A549 (cell line): ENCODE measurements around the gene ALPI. TPM values are rescaled to one million over a fixed set of nuclear protein-coding genes. Genes with fewer than 3 reads are reported as not detected.

Experiments
- ATAC-seq, 2 experiments: fragments of 200-7000 bp in 1 of 2; fragments of >200 bp in 1 of 2; cut with Nextera tagmentation in 1 of 2; cut with Tn5 transposase in 1 of 2; 3 replicates each; pipeline versions ENCODE4 v1.8.0 to v1.9.1; 2018 to 2020; ENCODE audit warnings: mild to moderate bottlenecking in 1 of 2, moderate library complexity in 1 of 2
- CTCF ChIA-PET: fragments of 300-600 bp; sonication (Branson Sonifier 250); formaldehyde crosslinking; extraction: SDS; loops from one replicate; lab custom pipeline; 2021; ENCODE audit warnings: antibody characterized with exemption, inconsistent platforms; lab: Yijun Ruan, JAX
- POLR2A ChIA-PET: fragments of 350-600 bp; formaldehyde crosslinking; extraction: SDS; loops from one replicate; lab custom pipeline; 2021; ENCODE audit warnings: antibody characterized with exemption, inconsistent platforms; lab: Yijun Ruan, JAX
- DNase-seq, 2 experiments: peaks; one replicate each; pipeline versions ENCODE4 v3.0.0 to v3.0.0-alpha.2; 2011 to 2016; ENCODE audit warnings: low read depth in 1 of 2, low spot score in 1 of 2
- FAIRE-seq: peaks from 2 replicates; lab custom pipeline; 2011; peaks lifted over from hg19 to GRCh38; lab: Jason Lieb, UNC
- H3K27ac ChIP-seq, 2 experiments: fragments of >200 bp; sonication (Bioruptor Twin); formaldehyde crosslinking; 3 replicates each; pipeline ENCODE4 v1.5.1; 2016 to 2017
- H3K4me1 ChIP-seq: fragments of >200 bp; sonication (Bioruptor Twin); formaldehyde crosslinking; 3 replicates; pipeline ENCODE4 v1.6.1; 2016
- H3K4me2 ChIP-seq: fragments of >200 bp; sonication (Bioruptor Twin); formaldehyde crosslinking; 3 replicates; pipeline ENCODE4 v1.6.1; 2016
- H3K4me3 ChIP-seq: fragments of >200 bp; sonication (Bioruptor Twin); formaldehyde crosslinking; 3 replicates; pipeline ENCODE4 v1.5.1; 2016
- H3K9me3 ChIP-seq: fragments of >200 bp; sonication (Bioruptor Twin); formaldehyde crosslinking; 3 replicates; pipeline ENCODE4 v1.6.1; 2016
- BHLHE40 ChIP-seq: IDR thresholded peaks from 2 replicates; pipeline ENCODE4 v1.6.1; 2012; ENCODE audit warnings: low read depth, low read length, inconsistent platforms
- CBX2 ChIP-seq: fragments of 200-600 bp; sonication (generic); IDR thresholded peaks from 2 replicates; pipeline ENCODE4 v1.6.1; 2016; ENCODE audit warnings: low read depth, mild to moderate bottlenecking, borderline replicate concordance
- CBX8 ChIP-seq: fragments of 200-600 bp; sonication (generic); IDR thresholded peaks from 2 replicates; pipeline ENCODE4 v1.6.1; 2016
- EHMT2 ChIP-seq: fragments of 200-600 bp; sonication (generic); IDR thresholded peaks from 2 replicates; pipeline ENCODE4 v1.6.1; 2016; ENCODE audit warnings: antibody characterized with exemption, low read depth, mild to moderate bottlenecking, moderate library complexity
- EP300 ChIP-seq, 2 experiments: fragments of >200 bp; sonication (Bioruptor Twin); formaldehyde crosslinking; IDR thresholded peaks; 2 replicates in 1 of 2; 3 replicates in 1 of 2; pipeline ENCODE4 v1.6.1; 2016 to 2017
- HDAC2 ChIP-seq: fragments of 200-600 bp; sonication (generic); IDR thresholded peaks from 2 replicates; pipeline ENCODE4 v1.6.1; 2016
- HOXA7 ChIP-seq: fragments of 250-450 bp; sonication (Bioruptor Pico); IDR thresholded peaks from 2 replicates; pipeline ENCODE4 v1.5.0; 2020; ENCODE audit warnings: mild to moderate bottlenecking, moderate library complexity
- HOXB5 ChIP-seq: fragments of 250-450 bp; sonication (Bioruptor Pico); IDR thresholded peaks from 2 replicates; pipeline ENCODE4 v1.5.0; 2020; ENCODE audit warnings: mild to moderate bottlenecking, moderate library complexity
- JUN ChIP-seq, 2 experiments: fragments of >200 bp; sonication (Bioruptor Twin); formaldehyde crosslinking; IDR thresholded peaks; 2 replicates in 1 of 2; 3 replicates in 1 of 2; pipeline ENCODE4 v1.6.1; 2016 to 2017
- JUNB ChIP-seq: fragments of >200 bp; sonication (Bioruptor Twin); formaldehyde crosslinking; IDR thresholded peaks from 2 replicates; pipeline ENCODE4 v1.6.1; 2016
- POLR2A ChIP-seq: IDR thresholded peaks from 2 replicates; pipeline ENCODE4 v1.6.1; 2012; ENCODE audit warnings: mild to moderate bottlenecking, low read length
- RAD21 ChIP-seq, 2 experiments: fragments of >200 bp in 1 of 2; sonication (Bioruptor Twin) in 1 of 2; formaldehyde crosslinking in 1 of 2; IDR thresholded peaks in 1 of 2; conservative IDR thresholded peaks in 1 of 2; 2 replicates in 1 of 2; 3 replicates in 1 of 2; pipeline ENCODE4 v1.6.1; 2012 to 2018; ENCODE audit warnings: inconsistent platforms in 1 of 2
- RCOR1 ChIP-seq: fragments of 150-350 bp; IDR thresholded peaks from 2 replicates; pipeline ENCODE4 v1.6.1; 2014; ENCODE audit warnings: antibody characterized with exemption, low read length, low read depth
- RFX5 ChIP-seq: fragments of 450-650 bp; IDR thresholded peaks from 2 replicates; pipeline ENCODE4 v1.7.1; 2014; ENCODE audit warnings: antibody characterized with exemption, mild to moderate bottlenecking, moderate library complexity
- RNF2 ChIP-seq: fragments of 200-600 bp; sonication (generic); IDR thresholded peaks from 2 replicates; pipeline ENCODE4 v1.6.1; 2016; ENCODE audit warnings: low read depth, mild to moderate bottlenecking, antibody characterized with exemption, moderate library complexity, borderline replicate concordance
- SMC3 ChIP-seq: fragments of >200 bp; sonication (Bioruptor Twin); formaldehyde crosslinking; IDR thresholded peaks from 3 replicates; pipeline ENCODE4 v1.6.1; 2018; ENCODE audit warnings: inconsistent platforms
- SREBF2 ChIP-seq: fragments of 450-650 bp; IDR thresholded peaks from 2 replicates; pipeline ENCODE4 v1.6.1; 2014; ENCODE audit warnings: mild to moderate bottlenecking, moderate library complexity
- TP53 ChIP-seq: fragments of 250-450 bp; sonication (Bioruptor Pico); IDR thresholded peaks from 2 replicates; pipeline ENCODE4 v1.5.0; 2021; ENCODE audit warnings: mild to moderate bottlenecking, moderate library complexity
- WGBS: methylation state at CpG from one replicate; pipeline ENCODE4 v1.1.6; 2017; ENCODE audit errors: missing lambda C conversion rate; 5-methylcytosine and 5-hydroxymethylcytosine counted together
- polyA plus RNA-seq, 4 experiments: library from polyadenylated mRNA; depleted of rRNA in 3 of 4; stranded (reverse); fragments of >200 nt; fragmentation: RNase III in 1 of 4; extraction: RNeasy Plus Mini Kit Qiagen cat#74134 plus additional on column Dnase treatment in 1 of 4; gene quantifications; 2 replicates in 3 of 4; 3 replicates in 1 of 4; pipeline ENCODE4 v1.2.3, GENCODE V29; 2011 to 2017
- TF ChIP-seq, protein P1 (sequence below): fragments of >200 bp; sonication (Bioruptor Twin); formaldehyde crosslinking; IDR thresholded peaks from 3 replicates; pipeline ENCODE4 v1.5.1; 2016
- TF ChIP-seq, protein P2 (sequence below): fragments of 250-450 bp; sonication (Bioruptor Pico); IDR thresholded peaks from 2 replicates; pipeline ENCODE4 v1.5.0; 2020; ENCODE audit warnings: low read depth, mild to moderate bottlenecking, moderate library complexity

Gene ALPI
- polyA plus RNA-seq, 2 of the 4 experiments (the other 2 are of a cell fraction): 0.05 TPM; not detected in 1

DNA sequence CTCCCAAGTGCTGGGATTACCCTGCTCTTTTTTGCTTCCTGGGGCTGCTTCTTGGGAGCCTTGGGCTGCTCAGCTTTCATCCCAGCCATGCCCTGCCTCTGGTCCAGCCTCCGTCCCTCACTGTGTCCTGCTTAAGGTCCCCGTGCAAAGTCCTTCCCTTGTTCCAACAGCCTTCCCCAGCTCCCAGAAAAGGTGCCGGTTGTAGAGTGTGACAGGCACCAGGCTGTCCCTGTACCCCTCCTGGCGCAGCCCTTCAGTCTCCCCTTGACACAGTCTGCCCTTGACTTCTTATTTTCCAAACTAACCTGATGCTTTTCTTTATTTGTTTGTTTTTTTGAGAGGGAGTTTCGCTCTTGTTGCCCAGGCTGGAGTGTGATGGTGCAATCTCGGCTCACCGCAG lies 20.1 kb upstream of the ALPI start:
- WGBS: 72% methylated on average over 7 of the region's 7 CpGs
- Histone ChIP-seq H3K27ac (no peak overlapping the region), H3K4me3 (no peak overlapping the region), H3K4me2 (no peak overlapping the region), H3K9me3 (no peaks in the 10 kb centered on the region), H3K4me1 (peaks cover 8% of the 10 kb centered on the region; the same call in 1 of the 3 replicates)
- ChIA-PET POLR2A (no interaction called here), CTCF (interaction anchor here (0.6 to 2.9 kb wide), 12 partner anchors 9 to 536 kb away, joined by 3 to 16 read pairs (median 4); no protein-coding TSS in a partner anchor)
- DNase-seq: no peak
- TF ChIP-seq JUN (IDR thresholded peaks at IDR 0.05): no peak
- no peak for TF ChIP-seq BHLHE40
- TF ChIP-seq RFX5: no peak
- no peak for TF ChIP-seq CBX2
- no peak for TF ChIP-seq JUNB
- no peak for ATAC-seq
- FAIRE-seq: no peak

DNA sequence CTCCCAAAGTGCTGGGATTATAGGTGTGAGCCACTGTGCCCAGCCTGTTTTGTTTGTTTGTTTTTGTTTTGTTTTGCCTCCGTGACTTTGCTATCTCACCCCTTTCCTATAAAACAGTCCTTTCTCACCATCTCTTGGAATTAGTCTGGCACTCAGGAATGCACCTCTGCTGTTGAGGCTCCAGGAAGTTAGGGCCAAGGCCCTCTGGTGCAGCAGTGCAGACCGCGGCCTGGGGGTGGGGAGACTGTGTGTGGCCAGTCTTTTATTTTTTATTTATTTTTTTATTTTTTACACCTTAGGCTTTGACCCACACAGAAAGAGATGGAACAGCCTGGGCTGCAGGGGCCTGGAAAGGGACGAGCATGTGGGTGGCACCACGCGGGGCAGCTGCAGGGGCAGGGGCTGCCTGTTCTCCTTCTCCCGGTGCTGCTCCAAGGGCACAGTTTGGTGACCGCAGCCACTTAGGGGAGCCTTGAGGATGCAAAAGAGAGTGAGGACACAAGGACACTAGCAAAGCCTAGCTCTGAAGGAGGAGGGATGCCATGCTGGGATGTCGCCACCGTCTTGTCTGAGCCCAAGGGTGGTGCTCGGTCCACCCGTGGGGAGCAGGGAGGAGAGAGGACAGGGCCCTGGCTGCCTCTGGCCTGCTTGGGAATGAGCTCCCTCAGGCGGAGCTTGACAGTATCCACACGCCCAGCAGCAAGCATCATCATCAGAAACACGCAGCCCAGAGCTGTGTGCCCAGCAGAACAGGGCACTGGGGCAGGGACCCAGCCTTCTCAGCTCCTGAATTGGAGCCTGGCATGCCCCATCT lies 19.4 kb upstream of the ALPI start:
- Histone ChIP-seq H3K27ac (no peak overlapping the region), H3K9me3 (no peaks in the 10 kb centered on the region), H3K4me2 (no peak overlapping the region), H3K4me1 (peaks cover 8% of the 10 kb centered on the region; the same call in 1 of the 3 replicates), H3K4me3 (no peak overlapping the region)
- DNase-seq: no peak
- FAIRE-seq: no peak
- ChIA-PET POLR2A (no interaction called here), CTCF (interaction anchor here (1.0 to 2.9 kb wide), 8 partner anchors 10 to 536 kb away, joined by 3 to 16 read pairs (median 8); no protein-coding TSS in a partner anchor)
- ATAC-seq: no peak
- 74% methylated on average over 15 of the region's 15 CpGs for WGBS
- no peak for TF ChIP-seq SMC3
- no peak for TF ChIP-seq HOXB5 (CRISPR knock-in tag)
- no peak for TF ChIP-seq TP53 (CRISPR knock-in tag)
- no peak for TF ChIP-seq HOXA7 (CRISPR knock-in tag)
- no peak for TF ChIP-seq CBX8
- TF ChIP-seq RAD21 (conservative IDR thresholded peaks at IDR 0.05 in 1 of 2, IDR thresholded peaks at IDR 0.05 in 1 of 2): no peak
- TF ChIP-seq JUNB: no peak
- TF ChIP-seq, protein P1, sequence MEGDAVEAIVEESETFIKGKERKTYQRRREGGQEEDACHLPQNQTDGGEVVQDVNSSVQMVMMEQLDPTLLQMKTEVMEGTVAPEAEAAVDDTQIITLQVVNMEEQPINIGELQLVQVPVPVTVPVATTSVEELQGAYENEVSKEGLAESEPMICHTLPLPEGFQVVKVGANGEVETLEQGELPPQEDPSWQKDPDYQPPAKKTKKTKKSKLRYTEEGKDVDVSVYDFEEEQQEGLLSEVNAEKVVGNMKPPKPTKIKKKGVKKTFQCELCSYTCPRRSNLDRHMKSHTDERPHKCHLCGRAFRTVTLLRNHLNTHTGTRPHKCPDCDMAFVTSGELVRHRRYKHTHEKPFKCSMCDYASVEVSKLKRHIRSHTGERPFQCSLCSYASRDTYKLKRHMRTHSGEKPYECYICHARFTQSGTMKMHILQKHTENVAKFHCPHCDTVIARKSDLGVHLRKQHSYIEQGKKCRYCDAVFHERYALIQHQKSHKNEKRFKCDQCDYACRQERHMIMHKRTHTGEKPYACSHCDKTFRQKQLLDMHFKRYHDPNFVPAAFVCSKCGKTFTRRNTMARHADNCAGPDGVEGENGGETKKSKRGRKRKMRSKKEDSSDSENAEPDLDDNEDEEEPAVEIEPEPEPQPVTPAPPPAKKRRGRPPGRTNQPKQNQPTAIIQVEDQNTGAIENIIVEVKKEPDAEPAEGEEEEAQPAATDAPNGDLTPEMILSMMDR: no peak

DNA sequence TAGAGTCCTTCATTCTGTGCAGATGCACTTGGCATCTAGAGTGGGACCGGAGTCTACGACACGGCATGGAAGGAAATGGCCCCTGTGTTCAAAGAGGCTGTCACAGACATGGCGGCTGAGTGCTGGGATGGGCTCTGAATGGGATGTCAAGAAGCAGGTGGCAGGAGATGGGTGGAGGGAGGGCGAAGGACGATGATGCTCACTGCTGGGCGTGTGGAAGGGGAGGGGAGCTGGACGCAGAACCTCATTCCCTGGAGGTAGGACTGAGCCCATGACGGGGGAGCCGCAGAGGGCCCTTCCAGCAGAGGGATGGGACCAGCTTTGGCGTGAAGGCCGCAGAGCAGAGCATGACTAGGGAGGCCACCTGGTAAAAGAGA lies 18.8 kb upstream of the ALPI start:
- H3K4me3 ChIP-seq: no peak overlapping the region
- no peak overlapping the region for H3K4me2 ChIP-seq
- H3K27ac ChIP-seq: no peak overlapping the region
- H3K4me1 ChIP-seq: peaks cover 8% of the 10 kb centered on the region; the same call in 1 of the 3 replicates
- no peak for ATAC-seq
- no peak for FAIRE-seq
- ChIA-PET POLR2A (no interaction called here), CTCF (interaction anchor here (0.6 to 2.9 kb wide), 13 partner anchors 10 to 537 kb away, joined by 3 to 16 read pairs (median 6); no protein-coding TSS in a partner anchor)
- WGBS: 71% methylated on average over 10 of the region's 12 CpGs
- no peaks in the 10 kb centered on the region for H3K9me3 ChIP-seq
- TF ChIP-seq RNF2: no peak
- TF ChIP-seq CBX8: no peak
- no peak for TF ChIP-seq HDAC2
- no peak for TF ChIP-seq RCOR1
- no peak for TF ChIP-seq EP300 (IDR thresholded peaks at IDR 0.05)
- no peak for TF ChIP-seq EHMT2
- TF ChIP-seq POLR2A: no peak
- TF ChIP-seq, protein P2, sequence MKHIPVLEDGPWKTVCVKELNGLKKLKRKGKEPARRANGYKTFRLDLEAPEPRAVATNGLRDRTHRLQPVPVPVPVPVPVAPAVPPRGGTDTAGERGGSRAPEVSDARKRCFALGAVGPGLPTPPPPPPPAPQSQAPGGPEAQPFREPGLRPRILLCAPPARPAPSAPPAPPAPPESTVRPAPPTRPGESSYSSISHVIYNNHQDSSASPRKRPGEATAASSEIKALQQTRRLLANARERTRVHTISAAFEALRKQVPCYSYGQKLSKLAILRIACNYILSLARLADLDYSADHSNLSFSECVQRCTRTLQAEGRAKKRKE: no peak
- TF ChIP-seq SMC3: no peak
- TF ChIP-seq SREBF2: no peak
- TF ChIP-seq, all 56 proteins: peak for 0
- DNase-seq: no peak
